Progenitor cell of endocrine pancreas (in vitro differentiated cells): ENCODE measurements around the gene TBCD. TPM values are rescaled to one million over a fixed set of nuclear protein-coding genes. Genes with fewer than 3 reads are reported as not detected.

Experiments used
- DNase-seq: peaks from one replicate; pipeline ENCODE4 v3.0.0; 2021; ENCODE audit warnings: low spot score; ENCODE audit not compliant: unreplicated experiment
- H3K27ac Mint-ChIP-seq: 2 replicates; pipeline ENCODE4 v1.8.0; 2021; ENCODE audit warnings: mild to moderate bottlenecking, moderate library complexity, mixed read lengths
- H3K27me3 Mint-ChIP-seq: 2 replicates; pipeline ENCODE4 v1.8.0; 2021; ENCODE audit warnings: mixed read lengths
- H3K36me3 Mint-ChIP-seq: 2 replicates; pipeline ENCODE4 v1.8.0; 2022; ENCODE audit warnings: mixed read lengths; ENCODE audit not compliant: insufficient read depth
- H3K4me1 Mint-ChIP-seq: 2 replicates; pipeline ENCODE4 v1.8.0; 2021; ENCODE audit warnings: low read depth, mixed read lengths
- H3K4me3 Mint-ChIP-seq: 2 replicates; pipeline ENCODE4 v1.8.0; 2021; ENCODE audit warnings: low read depth, mild to moderate bottlenecking, moderate library complexity, mixed read lengths
- H3K9me3 Mint-ChIP-seq: 2 replicates; pipeline ENCODE4 v1.8.0; 2021; ENCODE audit warnings: low read depth, mixed read lengths
- total RNA-seq: library from RNA; stranded (reverse); gene quantifications from 2 replicates; pipeline ENCODE4 v1.2.1, GENCODE V29; 2021
- TF ChIP-seq, protein P1 (sequence below): fragments of 200-600 bp; sonication (generic); IDR thresholded peaks from one replicate; pipeline ENCODE4 v1.5.0; 2021; ENCODE audit warnings: antibody characterized with exemption, mild to moderate bottlenecking; ENCODE audit not compliant: unreplicated experiment

The TBCD gene
- total RNA-seq, 1 donor from 2014 or later, result 95.6 TPM

DNA sequence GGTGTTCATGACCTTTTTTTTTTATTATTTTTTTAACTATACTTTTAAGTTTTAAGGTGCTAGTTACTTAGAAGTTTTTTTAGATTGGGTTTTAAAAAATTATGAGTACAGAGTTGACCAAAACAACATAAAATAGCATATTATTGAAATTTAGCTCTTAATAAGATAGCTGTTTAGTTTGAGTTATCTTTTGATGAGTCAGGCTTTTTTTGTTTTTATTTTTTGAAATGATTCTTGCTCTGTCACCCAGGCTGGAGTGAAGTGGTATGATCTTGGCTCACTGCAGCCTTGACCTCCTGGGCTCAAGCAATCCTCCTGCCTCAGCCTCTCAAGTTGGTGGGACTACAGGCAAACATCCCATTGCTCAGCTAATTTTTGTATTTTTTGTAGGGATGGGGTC is 74.3 kb downstream of the TBCD start:
- no peak overlapping the region for H3K4me3 Mint-ChIP-seq
- DNase-seq, result no peak
- H3K27ac Mint-ChIP-seq, result no peak overlapping the region
- H3K36me3 Mint-ChIP-seq, result peaks cover 27% of the 10 kb centered on the region
- TF ChIP-seq, protein P1, sequence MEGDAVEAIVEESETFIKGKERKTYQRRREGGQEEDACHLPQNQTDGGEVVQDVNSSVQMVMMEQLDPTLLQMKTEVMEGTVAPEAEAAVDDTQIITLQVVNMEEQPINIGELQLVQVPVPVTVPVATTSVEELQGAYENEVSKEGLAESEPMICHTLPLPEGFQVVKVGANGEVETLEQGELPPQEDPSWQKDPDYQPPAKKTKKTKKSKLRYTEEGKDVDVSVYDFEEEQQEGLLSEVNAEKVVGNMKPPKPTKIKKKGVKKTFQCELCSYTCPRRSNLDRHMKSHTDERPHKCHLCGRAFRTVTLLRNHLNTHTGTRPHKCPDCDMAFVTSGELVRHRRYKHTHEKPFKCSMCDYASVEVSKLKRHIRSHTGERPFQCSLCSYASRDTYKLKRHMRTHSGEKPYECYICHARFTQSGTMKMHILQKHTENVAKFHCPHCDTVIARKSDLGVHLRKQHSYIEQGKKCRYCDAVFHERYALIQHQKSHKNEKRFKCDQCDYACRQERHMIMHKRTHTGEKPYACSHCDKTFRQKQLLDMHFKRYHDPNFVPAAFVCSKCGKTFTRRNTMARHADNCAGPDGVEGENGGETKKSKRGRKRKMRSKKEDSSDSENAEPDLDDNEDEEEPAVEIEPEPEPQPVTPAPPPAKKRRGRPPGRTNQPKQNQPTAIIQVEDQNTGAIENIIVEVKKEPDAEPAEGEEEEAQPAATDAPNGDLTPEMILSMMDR, result no peak
- peaks cover 9% of the 10 kb centered on the region for H3K9me3 Mint-ChIP-seq
- no peaks in the 10 kb centered on the region for H3K27me3 Mint-ChIP-seq
- H3K4me1 Mint-ChIP-seq, result no peaks in the 10 kb centered on the region

DNA sequence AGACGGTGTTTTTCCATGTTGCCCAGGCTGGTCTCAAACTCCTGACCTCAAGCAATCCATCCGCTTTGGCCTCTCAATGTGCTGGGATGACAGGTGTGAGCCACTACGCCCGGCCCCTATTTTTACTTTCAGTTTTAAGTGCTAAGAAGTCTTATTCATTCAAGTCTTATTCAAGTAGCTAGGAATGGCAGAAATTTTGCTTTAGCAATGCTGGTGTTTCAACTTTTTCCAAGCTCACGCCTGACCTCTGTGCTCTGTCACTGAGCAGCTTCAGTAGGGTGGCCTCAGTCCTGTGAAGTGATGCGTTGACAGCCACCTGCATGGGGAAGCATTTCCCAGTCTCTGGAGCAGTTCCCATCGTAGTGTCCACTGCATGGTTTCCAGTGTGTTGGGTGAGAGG is 75.1 kb downstream of the TBCD start:
- no peaks in the 10 kb centered on the region for H3K4me1 Mint-ChIP-seq
- peaks cover 9% of the 10 kb centered on the region for H3K9me3 Mint-ChIP-seq
- no peak overlapping the region for H3K27ac Mint-ChIP-seq
- TF ChIP-seq, protein P1, result no peak
- H3K27me3 Mint-ChIP-seq, result no peaks in the 10 kb centered on the region
- DNase-seq, result no peak
- H3K4me3 Mint-ChIP-seq, result no peak overlapping the region
- peaks cover 29% of the 10 kb centered on the region for H3K36me3 Mint-ChIP-seq

DNA sequence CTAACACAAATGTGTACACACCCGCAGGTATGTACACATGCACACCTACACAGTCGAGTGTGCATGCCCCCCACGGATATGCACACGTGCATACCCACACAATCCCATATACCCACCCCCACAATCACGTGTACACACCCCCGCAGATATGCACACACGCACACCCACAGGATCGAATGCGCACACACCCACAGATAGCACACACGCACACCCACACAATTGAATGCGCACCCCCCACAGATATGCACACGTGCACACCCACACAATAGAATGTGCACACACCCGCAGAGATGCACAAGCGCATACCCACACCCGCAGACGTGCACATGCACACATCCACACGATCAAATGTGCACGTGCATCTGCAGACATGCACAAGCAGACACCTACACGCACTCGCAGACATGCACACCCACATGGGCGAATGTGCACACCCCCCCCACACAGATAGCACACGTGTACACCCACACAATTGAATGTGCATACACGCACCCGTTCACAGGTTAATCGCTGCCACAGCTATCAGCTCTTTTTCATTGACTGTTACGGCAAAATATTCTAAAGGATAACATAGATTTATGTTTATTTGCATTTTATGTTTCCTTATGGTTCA is 77.1 kb downstream of the TBCD start:
- TF ChIP-seq, protein P1, result no peak
- no peaks in the 10 kb centered on the region for H3K27me3 Mint-ChIP-seq
- no peak overlapping the region for H3K4me3 Mint-ChIP-seq
- peaks cover 26% of the 10 kb centered on the region for H3K36me3 Mint-ChIP-seq
- H3K4me1 Mint-ChIP-seq, result no peaks in the 10 kb centered on the region
- H3K9me3 Mint-ChIP-seq, result peaks cover 9% of the 10 kb centered on the region
- peak overlapping the region; percentile 10 for H3K27ac Mint-ChIP-seq
- no peak for DNase-seq

DNA sequence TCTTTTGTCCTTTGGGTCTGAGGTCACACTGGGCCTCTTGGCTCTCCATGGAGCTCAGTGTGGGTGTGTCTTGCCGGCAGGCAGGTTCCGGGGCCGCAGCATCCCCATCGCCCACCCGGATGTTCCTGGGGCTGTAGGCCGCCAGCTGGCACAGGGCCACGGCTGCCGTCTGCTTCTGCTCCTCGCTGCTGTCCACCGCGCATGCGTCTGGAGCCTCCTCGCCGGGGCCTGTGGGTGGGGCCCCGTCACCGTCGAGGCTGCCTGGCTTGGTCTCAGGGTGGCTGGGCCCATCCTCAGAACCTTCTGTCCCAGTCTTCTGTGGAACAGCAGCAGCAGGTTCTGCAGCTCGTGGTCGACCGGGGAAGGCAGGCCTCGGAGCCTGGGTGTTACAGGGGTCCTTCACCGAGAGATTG is 78.4 kb downstream of the TBCD start:
- DNase-seq, result no peak
- Mint-ChIP-seq H3K27me3 (no peaks in the 10 kb centered on the region), H3K27ac (no peak overlapping the region), H3K9me3 (peaks cover 9% of the 10 kb centered on the region), H3K4me3 (no peak overlapping the region), H3K4me1 (peaks cover 1% of the 10 kb centered on the region), H3K36me3 (peaks cover 26% of the 10 kb centered on the region)
- TF ChIP-seq, protein P1, result no peak

DNA sequence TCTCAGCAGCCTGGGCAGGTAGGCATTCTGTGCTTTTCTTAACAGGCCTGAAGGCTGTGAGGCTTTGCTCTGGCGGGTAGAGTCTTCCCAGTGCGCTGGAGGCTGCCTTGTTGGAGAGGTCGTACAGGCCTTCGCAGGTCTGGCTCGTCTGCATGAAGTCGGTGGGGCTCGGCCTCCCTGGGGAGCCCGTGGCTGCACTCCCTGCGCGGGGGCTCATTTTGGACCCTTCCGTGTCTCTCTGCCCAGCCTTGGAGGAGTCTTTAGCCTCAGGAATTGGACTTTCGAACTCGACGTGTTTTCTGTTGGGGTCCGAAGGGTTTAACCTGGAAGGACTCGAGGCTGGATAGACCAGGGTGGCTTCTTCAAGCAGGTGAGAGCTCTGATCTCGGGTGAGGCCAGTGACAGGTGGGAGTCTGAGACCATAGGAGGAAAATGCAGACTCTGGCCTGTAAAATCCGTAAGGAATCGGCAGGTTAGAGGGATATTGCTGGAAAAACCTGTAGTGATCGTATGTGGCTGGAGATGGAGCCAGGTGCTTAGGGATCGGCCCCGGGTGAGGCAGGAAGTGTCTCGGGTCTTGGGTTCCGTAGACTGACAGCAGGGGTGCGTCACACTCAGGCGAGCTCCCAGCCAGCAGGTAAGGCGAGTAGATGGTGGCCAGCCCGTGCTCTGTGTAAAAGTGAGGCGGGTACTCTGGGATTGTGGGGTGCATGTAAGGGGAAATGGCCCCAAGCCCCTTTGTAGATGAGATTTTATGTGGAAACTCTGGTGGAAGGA is 79.4 kb downstream of the TBCD start:
- H3K4me1 Mint-ChIP-seq, result peaks cover 1% of the 10 kb centered on the region
- H3K27me3 Mint-ChIP-seq, result no peaks in the 10 kb centered on the region
- peaks cover 9% of the 10 kb centered on the region for H3K9me3 Mint-ChIP-seq
- H3K4me3 Mint-ChIP-seq, result no peak overlapping the region
- no peak overlapping the region for H3K27ac Mint-ChIP-seq
- H3K36me3 Mint-ChIP-seq, result peaks cover 26% of the 10 kb centered on the region
- DNase-seq, result no peak
- TF ChIP-seq, protein P1, result no peak
